SK-N-SH (cell line): ENCODE data around the gene ARF4.

Experiments used
- CTCF ChIP-seq: fragments of 200-600 bp; sonication (generic); IDR thresholded peaks from 2 replicates; pipeline ENCODE4 v1.6.1; 2017; ENCODE audit warnings: antibody characterized with exemption, mild to moderate bottlenecking, moderate library complexity
- EP300 ChIP-seq, 2 experiments: IDR thresholded peaks; 2 replicates each; pipeline versions ENCODE4 v1.4.0 to v1.6.1; 2012; ENCODE audit warnings: borderline replicate concordance in 1 of 2, low read depth in 1 of 2, low read length in 1 of 2
- EZH2phosphoT487 ChIP-seq: fragments of 200-600 bp; sonication (generic); IDR thresholded peaks from 2 replicates; pipeline ENCODE4 v1.6.1; 2017; ENCODE audit warnings: low read depth, mixed run types, mild to moderate bottlenecking, antibody characterized with exemption, moderate library complexity, borderline replicate concordance
- JUND ChIP-seq: IDR thresholded peaks from 2 replicates; pipeline ENCODE4 v1.4.0; 2012
- RCOR1 ChIP-seq: fragments of 150-350 bp; IDR thresholded peaks from 2 replicates; pipeline ENCODE4 v1.6.1; 2017; ENCODE audit warnings: antibody characterized with exemption, low read length
- SIN3A ChIP-seq: IDR thresholded peaks from 2 replicates; pipeline ENCODE4 v1.6.1; 2012; ENCODE audit warnings: low read depth, mild to moderate bottlenecking, low read length, moderate library complexity, borderline replicate concordance
- YY1 ChIP-seq: IDR thresholded peaks from 2 replicates; pipeline ENCODE4 v1.4.0; 2012; ENCODE audit warnings: low read depth, mild to moderate bottlenecking

DNA sequence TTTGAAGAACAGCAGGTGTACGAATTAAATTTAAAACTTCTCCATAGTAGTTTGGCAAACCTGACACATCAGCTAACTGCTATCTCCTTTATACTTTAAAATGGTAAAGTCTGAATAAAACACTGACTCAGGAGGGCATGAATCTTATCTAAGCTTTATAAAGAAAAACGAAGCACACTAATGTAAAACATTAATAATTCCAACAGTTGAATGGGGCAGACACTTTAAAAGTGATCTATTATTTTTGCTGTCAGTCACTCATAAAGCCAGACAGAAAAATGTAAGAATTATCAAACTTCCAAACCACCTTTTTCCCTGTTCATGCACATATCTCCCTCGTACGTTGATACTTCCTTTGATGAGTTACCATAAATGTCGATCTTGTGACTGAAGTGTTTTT lies 2.6 kb downstream of the ARF4 start:
- TF ChIP-seq SIN3A (no peak), YY1 (no peak), JUND (no peak), RCOR1 (no peak), EP300 (IDR thresholded peaks at IDR 0.05; ENCODE audit: borderline replicate concordance in 1 of 2, low read depth in 1 of 2, low read length in 1 of 2) (no peak), CTCF (no peak), EZH2phosphoT487 (no peak)
